Measurements from ENCODE around the gene RLBP1. TPM values are rescaled to one million over a fixed set of nuclear protein-coding genes. Genes with fewer than 3 reads are reported as not detected.

Gene RLBP1
- total and polyA plus RNA-seq, 8 donors = 0.13 to 1.3 TPM; not detected in 6

DNA sequence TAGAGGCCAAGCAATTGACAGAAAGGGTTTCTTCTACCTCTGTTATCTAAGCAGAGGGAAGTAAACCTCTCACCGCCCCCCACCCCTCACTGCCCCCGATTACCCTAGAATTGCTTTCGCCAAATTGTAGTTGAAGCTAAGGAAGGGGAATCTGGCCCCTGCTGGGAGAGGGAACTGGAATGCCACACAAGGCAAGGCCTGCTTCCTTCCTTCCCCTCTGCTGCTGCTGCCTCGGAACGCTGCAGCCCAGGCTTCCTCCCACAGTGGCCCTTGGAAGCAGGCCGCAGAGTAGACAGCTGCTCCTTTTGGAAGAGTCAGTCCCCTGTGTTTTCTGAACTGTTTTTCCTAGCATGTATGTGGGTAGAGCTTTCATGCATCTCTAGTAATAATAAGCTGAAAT lies 21.6 kb downstream of the RLBP1 start:
- 62 to 81% (median 75%) methylated on average over 6 of the region's 6 CpGs for WGBS, 5 donors

DNA sequence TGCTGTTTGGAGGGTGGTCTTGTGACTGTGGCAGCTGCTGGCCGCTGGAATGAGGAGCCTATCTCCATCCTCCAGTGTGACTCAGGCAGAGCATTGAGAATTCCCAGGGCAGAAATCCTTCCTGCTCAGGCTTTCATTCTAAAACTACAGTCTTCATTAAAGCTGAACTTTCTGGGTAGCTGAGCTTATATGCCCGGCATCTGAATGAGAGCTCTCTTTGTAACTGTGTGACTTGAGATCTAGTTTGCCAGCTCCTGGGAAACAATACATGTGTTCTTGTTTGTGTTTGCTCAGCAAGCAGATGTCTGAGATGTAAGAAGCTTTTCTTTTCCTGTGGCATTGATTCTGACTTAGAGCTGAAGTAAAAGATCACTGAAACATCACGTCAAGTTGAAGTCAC lies 22.4 kb downstream of the RLBP1 start:
- peak in 1 of 2 donors; percentile 50 for DNase-seq
- intact Hi-C loops (cut with DNase I; ENCODE audit: low total_unique reads) = no loop called here
- Histone ChIP-seq H3K27me3 (no peaks in the 10 kb centered on the region), H3K4me1 (peaks cover 0 to 13% (median 0%) of the 10 kb centered on the region in 4 donors), H3K9me3 (no peaks in the 10 kb centered on the region), H3K36me3 (peaks cover 22 to 85% (median 84%) of the 10 kb centered on the region in 4 donors), H3K27ac (peak overlapping the region in 1 of 5 donors; percentile 55), H3K4me3 (no peak overlapping the region)
- 78 to 85% (median 82%) methylated on average over 3 of the region's 3 CpGs for WGBS, 5 donors
- TF ChIP-seq EP300 (IDR thresholded peaks at IDR 0.05) (no peak), POLR2AphosphoS5 (IDR thresholded peaks at IDR 0.05) (no peak), POLR2A (IDR thresholded peaks at IDR 0.05) (no peak)
- TF ChIP-seq, protein P1, sequence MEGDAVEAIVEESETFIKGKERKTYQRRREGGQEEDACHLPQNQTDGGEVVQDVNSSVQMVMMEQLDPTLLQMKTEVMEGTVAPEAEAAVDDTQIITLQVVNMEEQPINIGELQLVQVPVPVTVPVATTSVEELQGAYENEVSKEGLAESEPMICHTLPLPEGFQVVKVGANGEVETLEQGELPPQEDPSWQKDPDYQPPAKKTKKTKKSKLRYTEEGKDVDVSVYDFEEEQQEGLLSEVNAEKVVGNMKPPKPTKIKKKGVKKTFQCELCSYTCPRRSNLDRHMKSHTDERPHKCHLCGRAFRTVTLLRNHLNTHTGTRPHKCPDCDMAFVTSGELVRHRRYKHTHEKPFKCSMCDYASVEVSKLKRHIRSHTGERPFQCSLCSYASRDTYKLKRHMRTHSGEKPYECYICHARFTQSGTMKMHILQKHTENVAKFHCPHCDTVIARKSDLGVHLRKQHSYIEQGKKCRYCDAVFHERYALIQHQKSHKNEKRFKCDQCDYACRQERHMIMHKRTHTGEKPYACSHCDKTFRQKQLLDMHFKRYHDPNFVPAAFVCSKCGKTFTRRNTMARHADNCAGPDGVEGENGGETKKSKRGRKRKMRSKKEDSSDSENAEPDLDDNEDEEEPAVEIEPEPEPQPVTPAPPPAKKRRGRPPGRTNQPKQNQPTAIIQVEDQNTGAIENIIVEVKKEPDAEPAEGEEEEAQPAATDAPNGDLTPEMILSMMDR (IDR thresholded peaks at IDR 0.05) = no peak

More for the DNA sequence above, 21.6 kb downstream of the RLBP1 start:
- DNase-seq = peak in 1 of 2 donors; percentile 45
- Histone ChIP-seq H3K27me3 (no peaks in the 10 kb centered on the region), H3K4me1 (peaks cover 0 to 13% (median 2%) of the 10 kb centered on the region in 4 donors), H3K27ac (no peak overlapping the region), H3K9me3 (no peaks in the 10 kb centered on the region), H3K4me3 (no peak overlapping the region), H3K36me3 (peaks cover 14 to 77% (median 76%) of the 10 kb centered on the region in 4 donors)
- intact Hi-C loops (cut with DNase I; ENCODE audit: low total_unique reads) = no loop called here
- TF ChIP-seq POLR2AphosphoS5 (IDR thresholded peaks at IDR 0.05) (no peak), EP300 (IDR thresholded peaks at IDR 0.05) (no peak), POLR2A (IDR thresholded peaks at IDR 0.05) (no peak)
- TF ChIP-seq, protein P1 (IDR thresholded peaks at IDR 0.05) = no peak

DNA sequence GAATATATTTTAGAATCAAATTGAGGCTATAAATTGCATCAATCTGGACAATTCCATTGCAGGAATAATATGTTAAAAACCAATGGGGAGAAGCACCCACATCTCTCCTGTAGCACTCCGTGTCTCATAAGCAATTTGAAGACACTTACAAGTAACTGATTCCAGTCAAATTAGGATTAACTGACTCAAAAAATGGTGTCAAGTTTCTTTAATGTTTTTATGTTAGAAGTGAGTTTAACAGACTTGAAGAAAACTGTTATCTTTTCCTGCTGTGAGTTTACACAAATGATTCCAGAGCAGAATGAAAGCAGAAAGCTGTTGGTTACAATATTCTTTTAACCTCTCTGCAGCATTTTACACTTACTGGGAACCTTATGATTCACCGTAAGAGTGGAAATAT lies 23.2 kb downstream of the RLBP1 start:
- no peak for DNase-seq
- TF ChIP-seq POLR2AphosphoS5 (IDR thresholded peaks at IDR 0.05) (no peak), EP300 (IDR thresholded peaks at IDR 0.05) (no peak), POLR2A (IDR thresholded peaks at IDR 0.05) (no peak)
- TF ChIP-seq, protein P1 (IDR thresholded peaks at IDR 0.05) = no peak
- intact Hi-C loops (cut with DNase I; ENCODE audit: low total_unique reads) = no loop called here
- H3K27me3 ChIP-seq = no peaks in the 10 kb centered on the region
- no peak overlapping the region for H3K4me3 ChIP-seq
- H3K36me3 ChIP-seq = peaks cover 28 to 93% (median 91%) of the 10 kb centered on the region in 4 donors
- WGBS, 5 donors = 79 to 88% (median 83%) methylated on average over 2 of the region's 2 CpGs
- H3K4me1 ChIP-seq = peaks cover 0 to 13% (median 0%) of the 10 kb centered on the region in 4 donors
- peak overlapping the region in 1 of 5 donors; percentile 55 for H3K27ac ChIP-seq
- H3K9me3 ChIP-seq = no peaks in the 10 kb centered on the region

DNA sequence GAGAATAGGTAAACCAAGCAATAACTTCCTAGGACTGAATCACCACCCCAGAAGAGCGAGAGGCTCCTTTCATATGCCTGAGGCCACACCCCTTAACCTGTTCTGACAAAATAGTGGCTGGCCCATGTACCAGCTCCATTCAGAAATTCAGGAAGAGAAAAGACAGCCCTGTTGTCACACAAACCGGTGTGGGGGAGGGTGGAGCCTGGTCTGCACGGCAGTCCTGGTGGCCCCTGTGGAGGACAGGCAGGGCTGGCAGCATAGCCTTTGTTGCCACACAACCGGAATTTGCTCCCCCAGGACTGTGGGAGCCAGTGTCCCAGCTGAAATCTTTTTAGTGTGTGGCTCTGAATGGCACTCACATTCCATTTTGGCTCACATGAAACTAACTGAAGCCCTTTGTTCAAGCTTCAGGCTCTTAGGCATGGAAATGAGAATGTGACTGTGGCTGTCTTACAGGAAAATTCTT lies 23.8 kb downstream of the RLBP1 start:
- no peaks in the 10 kb centered on the region for H3K9me3 ChIP-seq
- H3K36me3 ChIP-seq = peaks cover 35 to 99% (median 96%) of the 10 kb centered on the region in 4 donors
- peaks cover 0 to 13% (median 0%) of the 10 kb centered on the region in 4 donors for H3K4me1 ChIP-seq
- 30 to 54% (median 36%) methylated on average over 4 of the region's 4 CpGs for WGBS, 5 donors
- H3K4me3 ChIP-seq = no peak overlapping the region
- peak overlapping the region in 2 of 5 donors; percentile 22 to 39 for H3K27ac ChIP-seq
- peak in 1 of 2 donors; percentile 81 for DNase-seq
- intact Hi-C loops (cut with DNase I; ENCODE audit: low total_unique reads) = no loop called here
- TF ChIP-seq, protein P1 (IDR thresholded peaks at IDR 0.05) = no peak
- H3K27me3 ChIP-seq = no peaks in the 10 kb centered on the region
